Epithelial cell of prostate (primary cell): Measurements from ENCODE around the gene TMEM248.
"Not testable (repeated sequence)": the region's sequence is repeated elsewhere in the genome, so short reads cannot be mapped to it uniquely, and the experiment has no call there.

Experiments used
- DNase-seq: peaks from one replicate; pipeline ENCODE4 v3.0.0-alpha.2; 2011; ENCODE audit warnings: low read depth, low spot score
- H3K27ac ChIP-seq: fragments of 450-650 bp; 2 replicates; pipeline ENCODE4 v1.5.1; 2017; ENCODE audit warnings: mild to moderate bottlenecking

The TMEM248 gene

DNA sequence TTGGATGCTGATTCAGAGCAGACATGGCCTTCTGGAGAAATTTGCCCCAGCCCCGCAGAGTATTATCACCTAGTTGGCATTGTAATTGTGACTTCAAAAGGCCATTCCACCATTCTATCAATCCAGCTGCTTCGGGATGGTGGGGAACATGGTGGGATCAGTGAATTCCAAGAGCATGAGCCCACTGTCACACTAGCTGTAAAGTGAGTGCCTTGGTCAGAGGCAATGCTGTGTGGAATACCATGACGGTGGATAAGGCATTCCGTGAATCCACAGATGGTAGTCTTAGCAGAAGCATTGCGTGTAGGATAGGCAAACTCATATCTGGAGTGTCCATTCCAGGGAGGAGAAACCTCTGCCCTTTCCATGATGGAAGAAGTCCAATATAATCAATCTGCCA lies 13.3 kb upstream of the TMEM248 start:
- no peak overlapping the region for H3K27ac ChIP-seq
- DNase-seq, result no peak

DNA sequence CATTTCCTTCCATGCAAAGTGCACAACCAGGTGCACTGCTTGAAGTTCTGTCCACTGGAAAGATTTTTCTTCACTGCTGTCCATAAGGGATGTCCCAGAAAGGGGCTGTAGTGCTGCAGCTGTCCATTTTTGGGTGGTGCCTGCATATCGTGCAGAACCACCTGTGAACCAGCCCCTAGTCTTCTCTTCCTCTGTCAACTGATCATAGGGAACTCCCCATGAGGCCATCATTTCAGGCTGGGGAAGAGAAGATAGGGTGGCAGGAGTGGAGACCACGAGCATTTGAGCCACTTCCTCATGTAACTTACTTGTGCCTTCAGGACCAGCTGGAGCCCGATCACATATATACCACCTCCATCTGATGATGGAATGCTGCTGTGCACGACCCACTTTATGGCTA lies 12.4 kb upstream of the TMEM248 start:
- not testable (repeated sequence) for DNase-seq, H3K27ac ChIP-seq

- DNase-seq, result no peak
- H3K27ac ChIP-seq, result no peak overlapping the region
Measured at GRCh38 chr7:66910789-66911188, 10.2 kb upstream of the TMEM248 start.

DNA sequence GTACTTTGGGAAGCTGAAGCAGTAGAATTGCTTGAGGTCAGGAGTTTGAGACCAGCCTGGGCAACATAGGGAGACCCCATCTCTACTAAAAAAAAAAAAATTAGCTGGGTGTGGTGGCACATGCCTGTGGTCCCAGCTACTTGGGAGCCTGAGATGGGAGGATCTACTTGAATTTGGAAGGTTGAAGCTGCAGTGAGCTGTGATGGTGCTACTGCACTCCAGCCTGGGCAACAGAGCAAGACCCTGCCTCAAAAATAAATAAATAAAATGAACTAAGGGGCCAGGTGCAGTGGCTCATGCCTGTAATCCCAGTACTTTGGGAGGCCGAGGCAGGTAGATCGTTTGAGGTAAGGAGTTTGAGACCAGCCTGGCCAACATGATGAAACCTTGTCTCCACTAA lies 9.8 kb upstream of the TMEM248 start:
- DNase-seq, result not testable (repeated sequence)

DNA sequence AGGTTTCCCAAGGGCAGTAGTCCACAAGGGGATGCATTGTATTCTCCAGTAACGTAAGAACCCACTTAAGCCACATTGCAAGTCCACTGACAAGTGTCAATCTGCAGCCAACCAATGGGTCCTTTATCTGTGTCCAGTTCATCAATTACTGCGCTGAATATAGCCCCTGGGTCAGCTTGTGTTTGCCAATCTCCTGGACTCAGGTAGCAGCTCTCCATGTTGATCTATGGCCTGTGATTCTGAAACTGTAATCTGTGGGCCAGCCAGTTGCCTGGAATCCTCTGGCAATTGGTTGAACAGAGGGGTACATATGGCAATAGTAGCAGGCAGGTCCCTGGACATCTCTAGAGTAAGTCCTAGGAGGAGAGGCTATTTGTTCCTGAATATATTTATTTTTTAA lies 8.8 kb upstream of the TMEM248 start:
- H3K27ac ChIP-seq, result no peak overlapping the region
- DNase-seq, result no peak

More for the DNA sequence above, 9.8 kb upstream of the TMEM248 start:
- not testable (repeated sequence) for H3K27ac ChIP-seq

- no peak overlapping the region for H3K27ac ChIP-seq
- no peak for DNase-seq
Measured at GRCh38 chr7:66913118-66914037, 7.6 kb upstream of the TMEM248 start.

DNA sequence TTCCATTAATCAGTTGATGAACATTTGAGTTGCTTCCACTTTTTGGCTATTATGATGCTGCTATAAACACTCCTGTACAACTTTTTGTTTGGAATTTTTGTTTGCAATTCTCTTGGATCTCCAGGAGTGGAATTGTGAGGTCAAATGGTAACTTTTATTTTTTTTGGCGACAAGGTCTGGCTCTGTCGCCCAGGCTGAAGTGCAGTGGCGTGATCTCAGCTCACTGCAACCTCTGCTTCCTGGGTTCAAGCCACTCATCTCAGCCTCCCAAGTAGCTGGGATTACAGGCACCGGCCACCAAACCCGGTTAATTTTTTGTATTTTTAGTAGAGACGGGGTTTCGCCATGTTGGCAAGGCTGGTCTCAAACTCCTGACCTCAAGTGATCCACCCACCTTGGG lies 3.1 kb upstream of the TMEM248 start:
- DNase-seq, H3K27ac ChIP-seq: not testable (repeated sequence)

DNA sequence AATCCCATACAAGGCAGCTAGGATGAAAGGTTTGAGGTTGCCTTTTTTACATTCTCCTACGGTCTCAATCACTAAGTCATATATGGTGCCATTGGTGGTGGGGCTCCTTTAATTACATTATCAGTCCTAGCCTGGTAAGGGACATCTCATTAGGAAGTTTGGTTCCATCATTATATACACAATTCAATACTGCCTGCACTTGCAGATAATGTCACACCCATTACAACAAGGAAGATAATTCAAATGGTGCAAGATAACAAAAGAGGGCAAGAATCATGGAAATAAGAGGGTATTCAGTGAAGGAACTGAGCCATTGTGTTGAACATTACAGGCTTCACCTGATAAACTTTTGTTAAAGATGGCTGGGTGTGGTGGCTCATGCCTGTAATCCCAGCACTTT lies 1.7 kb upstream of the TMEM248 start:
- H3K27ac ChIP-seq, result no peak overlapping the region
- no peak for DNase-seq

- DNase-seq, result no peak
- no peak overlapping the region for H3K27ac ChIP-seq
Measured at GRCh38 chr7:66919704-66920103, 1.3 kb upstream of the TMEM248 start.

GRCh38 chr7:66920256-66920655 lies 769 bp upstream of the TMEM248 start:
- no peak for DNase-seq
- no peak overlapping the region for H3K27ac ChIP-seq

GRCh38 chr7:66921396-66921917 lies 432 bp downstream of the TMEM248 start:
- peak overlapping the region; percentile 76 for H3K27ac ChIP-seq
- no peak for DNase-seq

- peak overlapping the region; percentile 76 for H3K27ac ChIP-seq
- DNase-seq, result no peak
Measured at GRCh38 chr7:66921918-66922486, 977 bp downstream of the TMEM248 start.

GRCh38 chr7:66925255-66925654 lies 4.2 kb downstream of the TMEM248 start:
- H3K27ac ChIP-seq, result no peak overlapping the region
- DNase-seq, result no peak

DNA sequence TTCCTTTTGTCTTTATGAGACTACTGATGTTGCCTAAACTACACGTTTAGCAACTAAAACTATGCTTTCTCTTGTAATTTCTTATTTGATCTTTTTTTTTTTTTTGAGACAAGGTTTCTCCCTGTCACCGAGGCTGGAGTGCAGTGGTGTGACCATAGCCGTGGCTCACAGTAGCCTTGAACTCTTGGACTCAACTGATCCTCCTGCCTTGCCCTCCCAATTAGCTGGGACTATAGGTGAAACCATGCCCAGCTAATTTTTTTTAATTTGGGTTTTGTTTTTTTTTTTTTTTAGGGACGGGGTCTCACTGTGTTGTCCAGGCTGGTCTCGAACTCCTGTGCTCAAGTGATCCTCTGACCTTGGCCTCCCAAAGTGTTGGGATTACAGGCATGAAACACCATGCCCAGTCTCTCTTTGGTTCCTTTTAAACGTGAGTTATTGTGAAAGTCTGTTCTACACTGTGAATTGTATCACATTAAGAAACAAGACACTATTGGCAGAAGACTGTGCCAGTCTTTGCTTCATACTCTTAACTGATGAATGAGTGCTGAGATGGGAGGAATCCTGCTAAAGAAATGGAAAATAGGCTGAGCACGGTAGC lies 6.4 kb downstream of the TMEM248 start:
- no peak overlapping the region for H3K27ac ChIP-seq
- no peak for DNase-seq

DNA sequence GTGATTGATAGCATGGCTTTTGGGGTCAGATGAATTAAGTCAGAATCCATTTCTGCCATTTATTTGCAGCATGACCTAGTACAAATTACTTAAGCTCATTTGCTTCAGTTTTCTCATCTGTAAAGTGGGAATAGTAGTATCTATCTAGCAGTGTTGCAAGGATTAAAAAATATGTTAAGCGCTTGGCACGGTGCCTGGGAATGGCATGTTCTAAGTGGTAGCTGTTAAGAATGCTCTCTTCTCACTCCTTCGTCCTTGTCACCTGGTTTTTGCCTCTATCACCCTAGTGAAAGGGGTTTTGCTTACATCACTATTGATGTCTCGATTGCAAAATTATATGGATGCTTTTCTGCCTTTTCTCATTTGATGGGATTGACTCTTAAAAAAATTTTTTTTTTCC lies 7.4 kb downstream of the TMEM248 start:
- no peak overlapping the region for H3K27ac ChIP-seq
- DNase-seq, result no peak

GRCh38 chr7:66929165-66929564 lies 8.1 kb downstream of the TMEM248 start:
- no peak for DNase-seq
- no peak overlapping the region for H3K27ac ChIP-seq

GRCh38 chr7:66929935-66930334 lies 8.9 kb downstream of the TMEM248 start:
- no peak overlapping the region for H3K27ac ChIP-seq
- no peak for DNase-seq

DNA sequence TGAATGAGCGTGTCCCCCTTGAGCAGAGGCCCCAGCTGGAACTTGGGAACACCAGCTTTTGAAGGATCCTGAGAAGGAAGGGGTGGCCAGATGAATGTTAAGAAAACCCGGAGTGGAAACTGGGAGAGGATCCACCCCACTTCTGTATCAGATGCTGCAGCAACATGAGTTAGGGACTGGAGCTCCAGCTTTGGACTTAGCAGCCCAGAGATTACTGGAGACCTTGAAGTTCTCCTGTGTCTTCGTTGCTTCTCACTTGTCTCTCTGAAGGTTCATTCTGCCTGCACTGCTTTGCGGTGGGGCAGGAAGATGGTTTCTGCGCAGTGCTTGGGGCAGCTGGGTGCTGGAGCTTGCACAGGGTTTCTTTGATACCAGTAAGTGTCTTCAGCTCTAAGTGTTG lies 9.3 kb downstream of the TMEM248 start:
- no peak overlapping the region for H3K27ac ChIP-seq

GRCh38 chr7:66933469-66933868 lies 12.4 kb downstream of the TMEM248 start:
- H3K27ac ChIP-seq, result no peak overlapping the region

More for the DNA sequence above, 9.3 kb downstream of the TMEM248 start:
- DNase-seq, result no peak

GRCh38 chr7:66937940-66938339 lies 16.9 kb downstream of the TMEM248 start:
- no peak for DNase-seq
- H3K27ac ChIP-seq, result no peak overlapping the region

More at GRCh38 chr7:66933469-66933868, 12.4 kb downstream of the TMEM248 start:
- DNase-seq, result no peak

GRCh38 chr7:66939325-66939724 lies 18.3 kb downstream of the TMEM248 start:
- H3K27ac ChIP-seq, result no peak overlapping the region
- no peak for DNase-seq
